ENCODE data around the gene NFYC.

Gene NFYC

DNA sequence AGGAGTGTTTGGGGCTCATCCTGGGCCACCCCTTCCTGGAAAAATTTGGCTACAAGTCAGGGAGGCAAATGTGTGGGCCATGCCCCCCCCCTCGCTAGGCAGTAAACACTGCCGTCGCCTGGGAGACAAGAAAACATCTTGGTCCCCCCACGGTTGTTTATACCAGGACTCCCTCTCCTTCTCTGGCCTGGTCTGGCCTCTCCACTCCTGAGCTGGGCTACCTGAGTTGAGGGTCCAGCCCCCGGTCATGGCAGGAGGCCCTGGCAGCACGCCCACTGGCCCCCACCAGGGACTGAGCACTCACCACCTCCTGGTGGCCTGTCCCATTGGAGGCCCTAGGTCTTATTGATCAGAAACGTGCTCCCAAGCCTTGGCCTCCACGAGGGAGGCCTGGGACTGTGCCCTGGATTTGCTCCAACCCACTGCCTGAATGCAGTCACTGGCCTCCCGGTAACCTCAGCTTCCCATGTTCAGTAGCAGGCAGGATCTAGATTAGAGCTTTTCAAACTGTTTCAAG, 107.9 kb downstream of the NFYC start:
- DNase-seq (ENCODE audit: extremely low spot score): no peak
- CTCF ChIA-PET: interaction anchor here (1.2 to 5.9 kb wide), 3 partner anchors 9 to 51 kb away, joined by 3 to 22 read pairs (median 4); no protein-coding TSS in a partner anchor
- POLR2A ChIA-PET: no interaction called here
- TF ChIP-seq, protein P1, sequence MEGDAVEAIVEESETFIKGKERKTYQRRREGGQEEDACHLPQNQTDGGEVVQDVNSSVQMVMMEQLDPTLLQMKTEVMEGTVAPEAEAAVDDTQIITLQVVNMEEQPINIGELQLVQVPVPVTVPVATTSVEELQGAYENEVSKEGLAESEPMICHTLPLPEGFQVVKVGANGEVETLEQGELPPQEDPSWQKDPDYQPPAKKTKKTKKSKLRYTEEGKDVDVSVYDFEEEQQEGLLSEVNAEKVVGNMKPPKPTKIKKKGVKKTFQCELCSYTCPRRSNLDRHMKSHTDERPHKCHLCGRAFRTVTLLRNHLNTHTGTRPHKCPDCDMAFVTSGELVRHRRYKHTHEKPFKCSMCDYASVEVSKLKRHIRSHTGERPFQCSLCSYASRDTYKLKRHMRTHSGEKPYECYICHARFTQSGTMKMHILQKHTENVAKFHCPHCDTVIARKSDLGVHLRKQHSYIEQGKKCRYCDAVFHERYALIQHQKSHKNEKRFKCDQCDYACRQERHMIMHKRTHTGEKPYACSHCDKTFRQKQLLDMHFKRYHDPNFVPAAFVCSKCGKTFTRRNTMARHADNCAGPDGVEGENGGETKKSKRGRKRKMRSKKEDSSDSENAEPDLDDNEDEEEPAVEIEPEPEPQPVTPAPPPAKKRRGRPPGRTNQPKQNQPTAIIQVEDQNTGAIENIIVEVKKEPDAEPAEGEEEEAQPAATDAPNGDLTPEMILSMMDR (IDR thresholded peaks at IDR 0.05; ENCODE audit: control extremely low read depth, extremely low read depth, low read depth, missing control alignments): no peak

DNA sequence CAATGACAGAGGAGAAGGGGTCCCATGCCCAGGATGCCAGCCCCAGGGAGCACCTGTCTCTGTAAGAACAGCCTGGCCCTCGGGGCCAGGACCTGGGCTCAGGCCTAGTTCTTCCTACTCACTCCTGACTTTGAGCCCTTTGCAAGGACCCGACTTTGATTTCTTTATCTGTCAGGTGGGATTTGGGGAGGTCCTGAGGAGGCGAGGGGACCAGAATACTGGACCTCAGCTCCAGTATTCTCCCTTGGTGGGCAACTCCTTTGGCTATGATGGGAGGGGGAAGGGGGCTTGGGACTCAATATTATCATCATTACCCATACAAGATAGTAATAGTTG, 110.2 kb downstream of the NFYC start:
- ChIA-PET CTCF (interaction anchor here (1.7 to 6.2 kb wide), 4 partner anchors 12 to 47 kb away, joined by 4 to 37 read pairs (median 6); no protein-coding TSS in a partner anchor), POLR2A (no interaction called here)
- no peak for DNase-seq (ENCODE audit: extremely low spot score)
- TF ChIP-seq, protein P1 (IDR thresholded peaks at IDR 0.05; ENCODE audit: control extremely low read depth, extremely low read depth, low read depth, missing control alignments): no peak

DNA sequence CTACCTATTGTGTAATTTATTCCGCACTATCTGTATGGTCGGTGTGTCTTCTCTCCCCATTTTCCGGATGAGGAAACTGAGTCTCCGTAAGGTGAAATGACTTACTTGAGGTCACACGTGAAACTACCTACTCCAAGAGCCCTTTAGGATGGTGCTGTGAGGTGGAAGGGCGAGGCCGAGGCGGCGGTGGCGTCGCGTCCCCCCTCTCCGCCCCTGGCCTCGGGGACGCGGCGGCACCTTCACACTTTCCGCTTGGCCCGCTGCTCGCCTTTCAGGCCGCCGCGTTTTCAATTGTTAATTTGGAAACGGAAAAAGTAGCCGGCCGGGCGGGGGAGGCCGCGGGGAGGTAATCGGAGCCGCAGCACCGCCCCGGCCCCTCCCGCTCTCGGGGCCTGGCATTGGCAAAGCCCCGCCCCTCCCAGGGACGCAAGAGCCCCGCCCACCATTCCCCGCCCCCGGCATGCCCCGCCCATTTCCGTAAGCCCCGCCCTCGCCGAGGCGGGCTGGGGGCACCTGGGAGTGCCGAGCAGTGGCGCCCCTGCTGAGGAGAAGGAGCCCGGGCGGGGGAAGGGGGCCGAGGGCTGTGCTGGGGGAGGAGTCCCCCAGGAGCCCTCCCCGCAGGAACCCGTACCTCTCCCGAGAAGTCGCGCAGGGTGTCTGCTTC, 110.7 kb downstream of the NFYC start:
- TF ChIP-seq, protein P1 (IDR thresholded peaks at IDR 0.05; ENCODE audit: control extremely low read depth, extremely low read depth, low read depth, missing control alignments): no peak
- peak; percentile 97 for DNase-seq (ENCODE audit: extremely low spot score)
- ChIA-PET CTCF (interaction anchor here (6.2 kb wide), 1 partner anchor 28 kb away, joined by 37 read pairs; no protein-coding TSS in a partner anchor), POLR2A (no interaction called here)

DNA sequence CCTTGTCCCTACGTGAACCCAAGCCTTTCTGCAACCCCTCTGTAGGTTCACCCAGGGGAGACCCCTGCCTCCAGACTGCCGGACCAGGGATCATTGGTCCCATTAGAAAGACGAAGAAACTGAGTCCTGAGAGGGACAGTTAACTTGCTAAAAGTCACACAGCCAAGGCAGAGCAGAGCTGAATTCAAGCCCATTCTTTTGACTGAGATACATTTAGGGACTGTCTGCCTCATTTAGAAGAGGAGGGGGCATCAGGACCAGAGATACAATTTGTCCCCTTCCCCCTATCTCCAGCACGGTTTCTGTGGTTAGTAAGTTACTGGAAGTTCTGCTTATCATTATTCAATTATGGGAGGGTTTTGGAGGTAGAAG, 111.2 kb downstream of the NFYC start:
- CTCF ChIA-PET: interaction anchor here (6.2 kb wide), 1 partner anchor 28 kb away, joined by 37 read pairs; no protein-coding TSS in a partner anchor

DNA sequence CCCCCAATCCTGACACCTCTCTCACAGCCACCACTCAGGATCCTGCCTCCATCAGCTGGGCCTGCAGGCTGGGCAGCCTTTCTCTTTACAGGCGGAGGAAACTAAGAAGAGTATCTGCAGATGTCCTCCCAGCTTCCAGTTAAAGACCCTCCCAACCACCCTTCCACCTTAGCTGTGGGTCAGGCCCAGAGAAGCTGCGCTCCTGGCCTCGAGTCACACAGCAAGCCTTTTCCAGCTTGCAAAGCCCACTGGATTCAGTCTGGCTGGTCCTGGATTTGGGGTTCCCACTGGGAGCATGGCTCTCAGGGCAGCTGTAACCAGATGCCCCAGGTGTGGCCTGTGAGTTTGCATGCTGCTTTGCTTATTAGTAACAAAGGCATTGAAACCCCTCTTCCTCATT, 111.9 kb downstream of the NFYC start:
- POLR2A ChIA-PET: no interaction called here
- TF ChIP-seq, protein P1 (IDR thresholded peaks at IDR 0.05; ENCODE audit: control extremely low read depth, extremely low read depth, low read depth, missing control alignments): no peak
- no peak for DNase-seq (ENCODE audit: extremely low spot score)
- CTCF ChIA-PET: interaction anchor here (0.7 to 6.2 kb wide), 2 partner anchors 10 to 29 kb away, joined by 3 to 37 read pairs; no protein-coding TSS in a partner anchor

More for the DNA sequence above, 111.2 kb downstream of the NFYC start:
- POLR2A ChIA-PET: no interaction called here
- DNase-seq (ENCODE audit: extremely low spot score): no peak
- TF ChIP-seq, protein P1 (IDR thresholded peaks at IDR 0.05; ENCODE audit: control extremely low read depth, extremely low read depth, low read depth, missing control alignments): no peak

DNA sequence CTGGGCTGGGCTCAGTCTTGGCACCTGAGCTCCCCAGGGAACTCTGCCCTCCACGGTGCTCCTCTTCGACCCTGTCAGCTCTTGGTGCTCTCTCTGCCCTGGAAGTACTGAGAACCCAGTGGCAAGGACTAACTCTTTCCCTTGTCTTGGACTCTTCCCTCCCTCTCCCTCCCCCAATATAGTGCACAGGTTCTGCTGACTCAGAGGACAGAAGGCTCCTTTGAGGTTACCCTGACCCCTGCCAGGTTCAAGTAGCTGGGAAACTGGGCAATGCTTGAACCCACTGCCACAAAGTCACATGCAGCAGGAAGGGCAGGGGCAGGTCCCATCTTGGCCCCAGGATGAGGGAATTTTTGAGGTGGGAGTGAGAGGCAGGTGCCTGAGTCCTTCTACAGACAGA, 112.4 kb downstream of the NFYC start:
- ChIA-PET CTCF (interaction anchor here (0.7 to 6.2 kb wide), 3 partner anchors 10 to 134 kb away, joined by 3 to 37 read pairs (median 4); no protein-coding TSS in a partner anchor), POLR2A (no interaction called here)
- TF ChIP-seq, protein P1 (IDR thresholded peaks at IDR 0.05; ENCODE audit: control extremely low read depth, extremely low read depth, low read depth, missing control alignments): no peak
- DNase-seq (ENCODE audit: extremely low spot score): no peak

Data from GM10248 (cell line).